GM11168 (cell line): ENCODE results near the gene HIBADH.
"Not testable (repeated sequence)": the region's sequence is repeated elsewhere in the genome, so short reads cannot be mapped to it uniquely, and the experiment has no call there.

ENCODE experiments used
- in situ Hi-C: fragments of 300-500 bp; cut with MboI; formaldehyde crosslinking; loops from one replicate; pipeline ENCODE4 v1.12.0; 2022; ENCODE audit warnings: low sequenced_read_pairs; ENCODE audit not compliant: unreplicated experiment

HIBADH gene

DNA sequence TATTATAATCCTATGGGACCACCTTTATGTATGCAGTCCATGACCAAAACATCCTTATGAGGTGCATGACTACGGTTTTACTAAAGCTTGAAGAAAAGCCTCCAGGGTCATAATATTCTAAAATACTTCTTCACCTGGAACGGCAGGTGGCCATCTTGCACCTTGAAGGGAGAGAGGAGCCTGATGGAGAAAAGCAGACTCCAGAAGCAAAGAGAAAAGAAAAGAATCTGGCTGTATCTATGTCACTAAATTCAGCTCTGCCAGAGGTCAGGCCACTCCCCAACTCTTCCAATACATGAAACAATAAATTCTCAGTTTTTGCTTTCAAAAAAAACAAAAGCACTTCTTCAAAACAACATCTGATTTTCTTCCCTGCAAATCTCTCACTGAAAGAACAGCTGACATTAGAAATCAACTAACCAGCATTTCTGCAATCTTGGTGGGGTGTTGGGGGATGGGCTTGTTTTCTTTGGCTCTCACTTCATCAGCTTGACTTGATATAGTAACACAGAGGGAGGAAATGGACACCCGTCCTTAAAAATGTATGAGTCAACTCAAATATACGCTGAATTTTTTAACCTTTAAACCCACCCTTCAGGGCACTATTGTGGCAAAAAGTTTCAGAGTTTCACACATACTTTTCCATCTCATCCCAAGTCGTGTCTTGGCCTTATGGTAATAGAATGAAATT, 21.7 kb downstream of the HIBADH start:
- in situ Hi-C loops = no loop called here

DNA sequence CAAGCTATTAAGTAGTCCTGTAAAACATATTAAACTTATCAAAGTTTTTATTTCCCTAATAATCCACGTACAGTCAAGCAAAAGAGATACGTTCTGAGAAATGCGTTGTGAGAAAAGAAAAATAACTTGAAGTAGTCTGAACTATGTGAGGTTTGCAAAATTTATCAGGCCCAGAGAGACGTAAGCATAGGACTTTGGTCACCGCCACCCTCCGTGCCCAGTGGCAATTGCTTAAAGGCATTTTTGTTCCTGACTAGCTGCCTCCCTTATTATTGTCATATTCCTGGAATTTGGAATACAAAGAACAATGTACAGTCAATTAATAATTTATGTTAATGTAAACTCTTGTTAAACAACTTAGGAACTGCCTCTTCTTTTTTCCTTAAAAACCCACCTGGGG, 22.8 kb downstream of the HIBADH start:
- in situ Hi-C loops = no loop called here

DNA sequence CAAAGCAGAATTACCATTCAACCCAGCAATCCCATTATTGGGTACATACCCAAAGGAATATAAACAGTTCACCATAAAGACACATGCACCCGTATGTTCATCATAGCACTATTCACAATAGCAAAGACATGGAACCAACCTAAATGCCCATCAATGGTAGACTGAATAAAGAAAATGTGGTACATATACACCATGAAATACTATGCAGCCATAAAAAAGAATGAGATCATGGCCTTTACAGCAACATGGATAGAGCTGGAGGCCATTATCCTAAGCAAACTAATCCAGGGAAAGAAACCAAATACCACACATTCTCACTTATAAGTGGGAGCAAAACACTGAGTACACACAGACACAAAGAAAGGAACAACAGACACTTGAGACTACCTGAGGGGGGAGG, 23.6 kb downstream of the HIBADH start:
- in situ Hi-C loops = not testable (repeated sequence)

DNA sequence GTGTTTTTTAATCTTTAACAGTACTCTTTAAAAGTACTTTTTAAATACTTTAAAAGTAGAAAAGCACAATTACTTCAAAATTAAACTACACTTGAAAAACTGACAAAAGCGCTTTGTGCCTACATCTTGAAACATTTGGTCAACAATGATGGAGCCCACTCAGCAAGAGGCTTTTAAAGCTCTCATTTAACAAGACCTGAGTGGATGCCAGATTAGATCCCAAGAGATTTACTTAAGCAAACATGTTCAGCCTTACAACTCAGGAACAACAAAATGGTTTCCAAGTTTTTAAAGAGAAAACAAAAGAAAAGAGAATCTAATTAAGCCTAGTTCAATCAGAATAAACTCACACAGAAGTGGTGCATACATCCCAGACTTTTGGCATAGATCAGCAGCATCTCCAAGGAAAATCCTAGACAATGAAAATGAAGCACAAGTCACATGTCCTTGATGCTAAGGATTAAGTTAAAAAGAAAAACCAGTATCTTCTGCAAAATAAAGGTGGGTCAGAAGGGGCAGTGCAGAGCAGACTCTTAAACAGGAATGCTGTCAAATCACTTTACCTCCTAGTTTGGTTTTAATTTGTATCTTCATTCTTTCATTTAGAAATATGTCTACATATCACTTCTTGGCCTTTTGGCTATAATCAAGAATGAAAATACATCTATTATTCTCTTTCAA, 26.2 kb downstream of the HIBADH start:
- in situ Hi-C loops = no loop called here

DNA sequence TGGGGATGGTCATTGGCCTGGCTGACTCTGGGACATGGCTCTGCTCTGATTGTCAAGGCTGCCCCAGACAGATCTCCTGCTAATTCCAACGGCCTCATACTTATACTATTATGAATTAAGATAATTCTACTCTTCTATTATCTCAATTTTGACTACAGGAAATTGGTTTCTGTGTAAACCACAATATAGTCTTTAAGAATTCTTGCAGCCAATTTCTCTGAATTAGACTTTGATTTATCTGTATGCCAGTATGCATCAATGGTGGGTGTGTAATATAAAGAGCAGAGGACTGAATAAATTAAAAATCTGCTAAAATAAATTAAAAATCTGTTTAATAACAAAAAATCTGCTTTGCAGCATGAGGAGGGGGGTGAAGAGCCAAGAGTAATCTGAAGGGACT, 27.0 kb downstream of the HIBADH start:
- in situ Hi-C loops = no loop called here

DNA sequence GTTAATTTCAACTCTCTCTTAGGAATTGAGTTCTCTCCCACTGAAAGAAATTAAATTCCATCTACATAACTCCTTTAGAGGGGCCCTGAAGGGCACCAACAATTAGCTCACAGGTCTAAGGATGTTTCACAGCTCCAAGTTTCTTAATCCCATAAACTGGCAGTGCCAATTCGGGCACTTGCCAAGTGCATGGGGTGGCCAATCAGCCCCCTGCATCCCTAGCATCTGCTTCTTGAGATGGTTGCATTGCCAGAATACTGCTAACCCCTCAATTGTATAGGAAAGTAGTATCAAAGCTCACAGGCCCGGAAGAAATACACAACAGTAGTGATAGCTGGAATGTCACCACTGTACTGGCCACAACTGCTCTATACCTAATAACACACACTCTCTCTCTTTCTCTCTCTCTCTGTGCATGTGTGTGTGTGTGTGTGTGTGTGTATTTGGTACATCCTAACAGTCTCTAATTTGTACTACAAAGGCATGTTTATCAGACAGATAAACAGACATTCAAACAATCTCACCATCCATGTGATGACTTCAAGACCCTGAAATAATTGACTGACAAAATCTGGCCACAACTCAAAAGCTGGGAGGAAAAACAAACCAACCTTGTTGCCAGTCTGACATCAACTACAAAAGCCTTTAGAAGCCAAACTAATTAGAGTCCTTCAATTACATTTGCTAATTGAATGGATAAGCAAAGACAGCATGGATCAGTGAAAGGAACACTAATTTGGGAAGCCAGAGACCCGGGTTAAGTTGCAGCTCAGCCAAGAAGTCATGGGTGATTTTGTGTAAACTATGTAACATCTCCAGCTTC, 27.8 kb downstream of the HIBADH start:
- in situ Hi-C loops = no loop called here

DNA sequence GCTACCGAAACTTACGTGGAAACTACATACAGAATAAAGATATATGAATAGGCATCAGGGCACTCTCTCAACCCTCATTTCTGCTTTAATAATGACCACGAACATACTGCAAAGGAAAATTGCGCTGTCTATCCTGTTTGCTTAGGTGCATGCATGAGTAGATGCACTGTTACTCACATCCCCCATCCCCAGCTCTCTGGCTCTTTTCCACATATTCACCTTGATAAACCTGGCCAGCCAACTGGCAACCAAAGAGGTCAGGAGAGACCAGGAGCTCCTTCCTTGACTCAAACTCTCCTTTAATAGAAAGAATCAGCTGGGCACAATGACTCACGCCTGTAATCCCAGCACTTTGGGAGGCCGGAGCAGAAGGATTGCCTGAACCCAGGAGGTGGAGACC, 29.6 kb downstream of the HIBADH start:
- in situ Hi-C loops = no loop called here

DNA sequence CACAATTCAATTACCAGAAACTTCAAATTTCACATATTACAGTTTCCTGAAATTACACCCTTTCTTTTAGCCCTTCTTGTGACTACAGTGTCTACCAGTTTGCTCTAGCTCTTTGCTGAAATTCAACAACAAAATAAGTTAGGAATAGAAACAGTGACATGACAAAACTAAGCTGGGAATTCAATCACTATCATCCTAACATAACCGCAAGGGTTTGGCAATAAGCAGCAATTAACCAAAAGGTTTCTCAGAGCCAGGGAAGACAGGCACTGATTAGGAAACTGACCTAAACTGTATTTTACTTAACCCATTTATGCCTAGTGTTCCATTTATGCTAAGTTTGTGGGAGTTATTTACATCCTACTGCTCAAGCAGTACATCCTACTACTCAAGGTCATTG, 31.3 kb downstream of the HIBADH start:
- in situ Hi-C loops = no loop called here

DNA sequence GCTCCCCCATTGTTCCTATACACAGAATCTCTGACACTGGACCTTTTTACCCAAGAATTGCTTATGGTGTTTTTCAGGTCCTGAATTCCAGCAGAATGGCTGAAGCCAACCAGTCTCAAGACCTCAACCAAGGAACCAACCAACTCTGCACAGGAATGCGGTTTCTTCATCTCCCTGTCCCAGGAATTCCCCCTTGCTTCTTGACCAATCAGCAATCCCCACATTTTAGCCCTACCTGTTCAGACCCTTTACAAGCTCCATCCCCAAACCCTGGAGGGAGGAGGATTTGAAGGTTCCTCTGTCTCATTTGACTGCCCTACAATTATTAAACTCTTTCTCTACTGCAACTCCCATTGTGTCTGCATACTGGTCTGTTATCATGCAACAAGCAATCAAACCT, 35.5 kb downstream of the HIBADH start:
- in situ Hi-C loops = no loop called here

DNA sequence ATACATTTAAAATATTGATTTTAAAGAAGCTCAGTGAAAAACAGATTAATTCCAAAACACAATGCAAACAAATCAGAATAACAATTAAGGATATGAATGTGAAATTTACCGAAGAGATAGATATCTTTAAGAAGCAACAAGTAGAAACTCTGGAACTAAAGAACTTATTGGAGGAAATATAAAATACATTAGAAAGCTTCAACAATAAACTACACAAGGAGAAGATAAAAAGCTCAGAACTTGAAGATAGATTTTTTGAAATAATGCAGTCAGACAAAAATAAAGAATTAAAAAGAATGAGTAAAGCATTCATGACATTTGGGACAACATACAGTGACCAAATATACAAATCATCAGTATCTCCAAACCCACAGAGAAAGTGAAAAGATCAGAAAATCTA, 43.2 kb downstream of the HIBADH start:
- in situ Hi-C loops = no loop called here

DNA sequence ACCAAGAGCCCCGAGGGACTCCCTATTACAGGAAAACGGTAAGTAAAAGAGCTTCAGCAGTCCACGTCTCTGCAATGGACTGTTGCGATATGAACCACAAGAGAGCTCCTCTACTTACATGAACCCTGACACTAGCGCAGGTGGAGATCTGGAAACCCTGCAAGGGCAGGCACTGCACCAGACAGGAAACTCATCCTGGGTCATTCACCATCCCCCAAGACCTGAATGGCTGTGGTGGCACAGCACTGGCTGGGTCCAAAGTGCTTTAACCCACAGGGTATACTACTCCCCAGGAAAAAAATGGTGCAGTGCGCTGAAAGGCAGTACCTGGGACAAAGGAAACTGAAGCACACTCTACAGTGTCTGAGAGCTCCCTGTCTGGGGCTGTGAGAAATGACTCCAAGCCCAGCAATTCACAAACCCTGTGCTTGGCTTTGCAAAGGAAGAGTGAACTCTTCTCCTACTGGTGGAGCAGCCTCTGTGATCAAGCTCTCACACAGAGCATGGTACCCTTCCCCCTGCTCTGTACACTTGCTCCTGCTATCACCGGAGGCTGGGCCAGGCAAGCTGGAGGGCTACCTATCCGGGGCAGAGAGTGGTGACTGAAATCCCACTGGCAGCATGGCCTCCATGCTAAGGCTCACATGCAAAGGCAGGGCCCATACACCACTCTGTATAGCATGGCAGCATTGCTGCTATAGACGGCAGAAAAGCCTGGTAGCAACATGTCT, 44.9 kb downstream of the HIBADH start:
- in situ Hi-C loops = no loop called here

DNA sequence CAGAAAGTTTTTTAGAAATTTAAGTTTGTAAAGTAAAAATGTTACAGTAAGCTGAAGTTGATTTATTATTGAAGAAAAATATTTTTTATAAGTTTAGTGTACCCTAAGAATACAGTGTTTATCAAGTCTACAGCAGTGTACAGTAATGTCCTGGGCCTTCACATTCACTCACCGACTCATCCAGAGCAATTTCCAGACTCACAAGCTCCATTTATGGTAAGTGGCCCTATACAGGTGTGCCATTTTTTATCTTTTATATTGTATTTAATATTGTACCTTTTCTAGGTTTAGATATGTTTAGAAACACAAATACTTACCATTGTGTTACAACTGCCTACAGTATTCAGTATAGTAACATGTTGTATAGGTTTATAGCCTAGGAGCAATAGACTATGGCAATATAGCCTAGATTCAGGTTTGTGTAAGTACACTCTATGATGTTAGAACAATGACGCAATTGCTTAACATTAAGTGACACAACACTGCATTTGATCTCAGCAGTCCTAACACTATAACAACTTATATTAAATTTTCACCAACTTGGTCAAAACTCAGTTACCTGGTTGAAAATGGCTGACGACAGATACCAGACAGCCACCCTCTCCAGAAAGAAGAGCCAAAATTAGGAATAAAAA, 45.7 kb downstream of the HIBADH start:
- in situ Hi-C loops = no loop called here

DNA sequence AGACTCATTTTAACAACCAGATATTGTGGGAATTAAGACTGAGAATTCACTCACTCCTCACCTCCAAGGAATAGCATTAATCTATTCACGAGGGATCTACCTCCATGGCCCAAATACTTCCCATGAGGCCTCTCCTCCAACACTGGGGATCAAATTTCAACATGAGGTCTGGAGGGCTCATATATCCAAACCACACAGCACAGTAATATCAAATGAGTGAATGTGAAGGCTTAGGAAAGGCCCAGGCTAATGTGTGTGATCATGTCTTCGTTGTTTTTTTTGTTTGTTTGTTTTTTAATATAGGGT, 46.5 kb downstream of the HIBADH start:
- in situ Hi-C loops = no loop called here

DNA sequence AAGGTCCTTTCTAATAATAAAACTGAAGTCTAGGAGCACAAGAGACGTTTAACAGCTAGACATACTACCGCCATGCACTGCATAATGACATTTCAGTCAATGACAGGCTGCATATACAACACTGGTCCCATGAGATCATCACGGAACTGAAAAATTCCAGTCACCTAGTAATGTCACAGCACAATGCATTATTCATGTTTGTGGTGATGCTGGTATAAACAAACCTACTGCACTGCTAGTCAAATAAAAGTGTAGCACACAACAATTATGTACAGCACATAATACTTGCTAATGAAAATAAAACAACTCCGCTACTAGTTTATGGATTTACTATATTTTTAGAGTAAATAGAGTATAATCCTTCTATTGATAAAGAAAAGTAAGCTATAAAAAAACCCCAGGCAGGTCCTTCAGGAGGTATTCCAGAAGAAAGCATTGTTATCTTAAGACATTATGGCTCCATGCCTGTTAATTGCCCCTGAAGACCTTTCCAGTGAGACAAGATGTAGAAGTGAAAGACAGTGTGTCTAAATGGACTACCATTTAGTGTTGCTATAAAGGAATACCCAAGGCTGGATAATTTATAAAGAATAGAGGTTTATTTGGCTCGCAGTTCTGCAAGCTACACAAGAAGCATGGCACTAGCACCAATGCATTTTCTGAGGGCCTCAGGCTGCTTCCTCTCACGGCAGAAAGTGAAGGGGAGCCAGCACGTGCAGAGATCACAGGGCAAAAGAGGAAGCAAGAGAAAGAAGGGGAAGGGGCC, 47.1 kb downstream of the HIBADH start:
- in situ Hi-C loops = no loop called here

DNA sequence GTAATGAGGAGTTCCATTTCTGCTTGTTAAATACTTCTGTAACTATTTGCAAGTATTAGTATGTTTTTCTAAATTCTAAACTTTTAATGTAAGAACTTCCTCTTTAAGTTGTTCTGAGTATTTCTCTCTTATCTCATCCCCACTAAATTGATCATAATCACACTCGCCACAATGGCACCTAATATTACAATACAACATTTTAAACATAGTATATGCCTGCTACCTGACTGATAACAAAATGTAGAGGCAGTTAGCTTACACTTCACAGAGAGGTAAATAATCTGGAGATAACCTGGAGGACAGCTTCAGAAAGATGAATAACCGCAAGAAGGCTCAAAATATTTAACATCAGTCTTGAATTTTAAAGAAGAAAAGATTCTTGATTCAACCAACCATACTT, 48.6 kb downstream of the HIBADH start:
- in situ Hi-C loops = no loop called here

DNA sequence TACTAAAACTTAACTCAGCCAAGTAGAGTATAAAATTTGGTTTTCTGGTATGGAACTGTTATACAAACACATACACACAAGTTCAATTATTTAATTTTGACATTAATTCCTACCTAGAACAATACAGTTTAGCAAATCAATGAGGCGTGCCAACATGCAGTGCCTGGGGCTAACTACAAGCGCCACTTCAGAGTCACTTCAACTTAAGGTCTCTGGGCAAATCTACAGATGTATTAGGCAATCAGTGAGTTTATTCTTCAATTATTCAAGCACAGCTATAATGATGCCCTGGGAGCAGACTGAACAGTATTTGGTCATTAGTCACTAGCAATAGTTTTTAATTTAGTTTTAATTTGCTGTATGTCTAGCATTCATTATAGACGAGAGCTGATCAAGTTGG, 51.6 kb downstream of the HIBADH start:
- in situ Hi-C loops = no loop called here

DNA sequence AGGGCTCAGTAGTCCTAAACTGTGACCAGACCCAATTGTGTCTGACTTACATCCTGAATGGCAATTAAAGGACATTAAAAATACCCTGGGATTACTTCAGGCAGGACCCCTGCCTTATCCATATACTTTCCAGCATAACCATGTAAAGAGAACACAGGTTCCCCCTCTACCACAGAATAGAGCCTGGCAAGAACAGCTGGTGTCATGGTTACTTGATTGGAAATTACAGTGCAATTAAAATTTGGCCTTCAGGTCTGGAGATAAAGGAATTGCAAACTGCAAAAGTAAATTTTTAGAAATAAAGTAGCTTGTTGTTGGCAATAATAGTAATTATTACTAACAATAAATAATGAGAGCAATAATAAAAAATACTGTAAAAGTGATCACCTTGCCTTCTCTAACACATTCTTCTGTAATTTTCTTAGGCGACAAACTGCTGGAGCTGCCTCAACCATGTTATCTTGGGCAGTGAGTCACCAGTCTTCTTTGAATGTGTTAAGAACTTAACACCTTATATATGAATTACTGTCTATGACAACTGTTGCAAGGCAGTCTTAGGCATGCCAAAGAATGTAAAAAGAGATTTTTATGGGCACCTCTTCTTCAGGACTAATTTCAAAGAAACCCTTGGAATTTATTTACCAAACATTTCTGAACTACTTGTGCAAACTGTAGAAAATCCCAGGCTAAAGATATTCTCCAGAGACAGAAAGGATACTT, 53.7 kb downstream of the HIBADH start:
- in situ Hi-C loops = no loop called here

DNA sequence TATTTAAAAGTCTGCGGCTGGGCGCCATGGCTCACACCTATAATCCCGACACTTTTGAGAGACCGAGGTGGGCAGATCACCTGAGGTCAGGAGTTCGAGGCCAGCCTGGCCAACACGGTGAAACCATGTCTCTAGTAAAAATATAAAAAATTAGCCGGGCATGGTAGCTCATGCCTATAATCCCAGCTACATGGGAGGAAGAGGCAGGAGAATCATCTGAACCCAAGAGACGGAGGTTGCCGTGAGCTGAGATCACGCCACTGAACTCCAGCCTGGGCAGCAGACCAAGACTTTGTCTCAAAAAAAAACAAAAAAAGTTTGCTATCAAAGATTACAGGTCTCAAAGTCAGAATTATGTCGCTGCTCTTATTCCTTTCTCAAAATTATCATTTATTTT, 55.5 kb downstream of the HIBADH start:
- in situ Hi-C loops = no loop called here
